ENCODE measurements around the gene MAST3. TPM values are rescaled to one million over a fixed set of nuclear protein-coding genes. Genes with fewer than 3 reads are reported as not detected.
"Not testable (repeated sequence)": the region's sequence is repeated elsewhere in the genome, so short reads cannot be mapped to it uniquely, and the experiment has no call there.

MAST3 gene
- total RNA-seq, 1 experiment from 2014 or later: 14.1 TPM

DNA sequence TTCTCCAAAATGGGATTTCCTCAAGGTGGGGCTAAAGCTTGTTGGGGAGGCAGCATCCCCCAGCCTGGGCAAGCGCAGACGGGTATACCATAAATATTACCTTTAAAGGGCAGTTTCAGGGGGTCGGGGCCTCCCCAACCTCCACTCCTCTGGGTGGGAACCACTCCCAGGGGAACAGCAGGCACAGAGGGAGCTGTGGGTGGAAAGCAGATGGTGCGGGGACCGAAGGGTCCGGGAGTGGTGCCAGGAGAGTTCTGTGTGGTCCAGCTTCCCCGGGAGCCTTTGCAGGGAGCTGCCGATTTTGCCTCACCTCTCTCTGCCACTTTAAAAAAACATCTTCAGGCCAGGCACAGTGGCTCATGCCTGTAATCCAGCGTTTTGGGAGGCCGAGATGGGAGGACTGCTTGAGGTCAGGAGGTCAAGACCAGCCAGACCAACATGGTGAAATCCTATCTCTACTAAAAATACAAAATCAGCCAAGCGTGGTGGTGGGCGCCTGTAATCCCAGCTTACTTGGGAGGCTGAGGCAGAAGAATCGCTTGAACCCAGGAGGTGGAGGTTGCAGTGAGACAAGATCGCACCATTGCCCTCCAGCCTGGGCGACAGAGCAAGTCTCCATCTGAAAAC lies 5.5 kb downstream of the MAST3 start:
- TF ChIP-seq CTCF (conservative IDR thresholded peaks at IDR 0.05) (no peak), EZH2 (IDR thresholded peaks at IDR 0.05; ENCODE audit: low read depth) (no peak)
- H3K4me2 ChIP-seq: no peak overlapping the region
- peaks cover 39% of the 10 kb centered on the region for H3F3A ChIP-seq (ENCODE audit: insufficient read depth, low read depth)
- H3K4me3 ChIP-seq: no peak overlapping the region
- H3K36me3 ChIP-seq (ENCODE audit: low read depth): no peaks in the 10 kb centered on the region
- no peaks in the 10 kb centered on the region for H3K9me2 ChIP-seq (ENCODE audit: insufficient read depth)
- no peak overlapping the region for H3K27ac ChIP-seq
- H3K9me3 ChIP-seq (ENCODE audit: insufficient read depth, low read depth): no peaks in the 10 kb centered on the region
- no peak overlapping the region for H2AFZ ChIP-seq
- H3K79me2 ChIP-seq (ENCODE audit: low read depth): no peaks in the 10 kb centered on the region
- peaks cover 8% of the 10 kb centered on the region for H3K4me1 ChIP-seq (replicated peaks; ENCODE audit: insufficient read depth)
- DNase-seq: peak in 1 of 2 experiments; percentile 30
- TSS peak; percentile 28 for BruUV-seq (replicated peaks)
- intact Hi-C loops (cut with micrococcal nuclease; ENCODE audit: unreplicated experiment): no loop called here
- POLR2A ChIA-PET (ENCODE audit: unreplicated experiment): no interaction called here
- CTCF ChIA-PET: interaction anchor here (0.6 kb wide), 1 partner anchor 35 kb away, joined by 3 read pairs; no protein-coding TSS in a partner anchor
- no peaks in the 10 kb centered on the region for H4K20me1 ChIP-seq (ENCODE audit: insufficient read depth)
- no peaks in the 10 kb centered on the region for H3K27me3 ChIP-seq (ENCODE audit: insufficient read depth, low read depth)

GRCh38 chr19:18104793-18105131 lies 7.2 kb downstream of the MAST3 start:
- H3K27ac ChIP-seq: peak overlapping the region; percentile 65
- no peaks in the 10 kb centered on the region for H3K36me3 ChIP-seq (ENCODE audit: low read depth)
- H3K27me3 ChIP-seq (ENCODE audit: insufficient read depth, low read depth): no peaks in the 10 kb centered on the region
- H4K20me1 ChIP-seq (ENCODE audit: insufficient read depth): no peaks in the 10 kb centered on the region
- no peaks in the 10 kb centered on the region for H3K79me2 ChIP-seq (ENCODE audit: low read depth)
- H3K9me3 ChIP-seq (ENCODE audit: insufficient read depth, low read depth): no peaks in the 10 kb centered on the region
- peak in 1 of 2 experiments; percentile 49 for DNase-seq
- no peaks in the 10 kb centered on the region for H3K9me2 ChIP-seq (ENCODE audit: insufficient read depth)
- H3F3A ChIP-seq (ENCODE audit: insufficient read depth, low read depth): peaks cover 50% of the 10 kb centered on the region
- POLR2A ChIA-PET (ENCODE audit: unreplicated experiment): no interaction called here
- peak overlapping the region; percentile 79 for H2AFZ ChIP-seq
- intact Hi-C loops (cut with micrococcal nuclease; ENCODE audit: unreplicated experiment): no loop called here
- CTCF ChIA-PET: interaction anchor here (1.0 kb wide), 1 partner anchor 100 kb away, joined by 3 read pairs; no protein-coding TSS in a partner anchor
- peaks cover 18% of the 10 kb centered on the region for H3K4me1 ChIP-seq (replicated peaks; ENCODE audit: insufficient read depth)
- no peak for TF ChIP-seq EZH2 (IDR thresholded peaks at IDR 0.05; ENCODE audit: low read depth)
- no peak for TF ChIP-seq CTCF (conservative IDR thresholded peaks at IDR 0.05)
- no TSS peak for BruUV-seq (replicated peaks)
- H3K4me3 ChIP-seq: peak overlapping the region; percentile 61
- peak overlapping the region; percentile 94 for H3K4me2 ChIP-seq

DNA sequence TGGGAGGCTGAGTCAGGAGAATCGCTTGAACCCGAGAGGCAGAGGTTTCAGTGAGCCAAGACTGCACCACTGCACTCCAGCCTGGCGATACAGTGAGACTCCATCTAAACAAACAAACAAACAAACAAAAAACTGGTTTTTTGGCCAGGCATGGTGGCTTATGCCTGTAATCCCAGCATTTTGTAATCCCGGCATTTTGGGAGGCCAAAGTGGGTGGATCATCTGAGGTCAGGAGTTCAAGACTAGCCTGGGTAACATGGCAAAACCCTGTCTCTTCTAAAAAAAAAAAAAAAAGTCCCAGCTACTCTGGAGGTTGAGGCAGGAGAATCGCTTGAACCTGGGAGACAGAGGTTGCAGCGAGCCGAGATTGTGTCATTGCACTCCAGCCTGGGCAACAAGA lies 7.7 kb downstream of the MAST3 start:
- POLR2A ChIA-PET (ENCODE audit: unreplicated experiment); BruUV-seq (replicated peaks); H3K27ac ChIP-seq; H3K27me3 ChIP-seq (ENCODE audit: insufficient read depth, low read depth); DNase-seq; H3K9me2 ChIP-seq (ENCODE audit: insufficient read depth); H4K20me1 ChIP-seq (ENCODE audit: insufficient read depth); H3K79me2 ChIP-seq (ENCODE audit: low read depth); H3K36me3 ChIP-seq (ENCODE audit: low read depth); H2AFZ ChIP-seq; H3K9me3 ChIP-seq (ENCODE audit: insufficient read depth, low read depth); H3K4me3 ChIP-seq; intact Hi-C loops (cut with micrococcal nuclease; ENCODE audit: unreplicated experiment): not testable (repeated sequence)
- H3K4me2 ChIP-seq: peak overlapping the region; percentile 94; the same call in 1 of the 2 replicates
- H3K4me1 ChIP-seq (replicated peaks; ENCODE audit: insufficient read depth): peaks cover 18% of the 10 kb centered on the region
- CTCF ChIA-PET: interaction anchor here (1.0 kb wide), 1 partner anchor 100 kb away, joined by 3 read pairs; no protein-coding TSS in a partner anchor
- H3F3A ChIP-seq (ENCODE audit: insufficient read depth, low read depth): peaks cover 45% of the 10 kb centered on the region

- H3K36me3 ChIP-seq (ENCODE audit: low read depth): no peaks in the 10 kb centered on the region
- no peak overlapping the region for H3K27ac ChIP-seq
- H3K4me3 ChIP-seq: no peak overlapping the region
- no TSS peak for BruUV-seq (replicated peaks)
- no peaks in the 10 kb centered on the region for H3K9me3 ChIP-seq (ENCODE audit: insufficient read depth, low read depth)
- H3K79me2 ChIP-seq (ENCODE audit: low read depth): no peaks in the 10 kb centered on the region
- ChIA-PET CTCF (interaction anchor here (0.6 kb wide), 1 partner anchor 281 kb away, joined by 3 read pairs; no protein-coding TSS in a partner anchor), POLR2A (ENCODE audit: unreplicated experiment) (no interaction called here)
- no peak for DNase-seq
- intact Hi-C loops (cut with micrococcal nuclease; ENCODE audit: unreplicated experiment): no loop called here
- peaks cover 18% of the 10 kb centered on the region for H3K4me1 ChIP-seq (replicated peaks; ENCODE audit: insufficient read depth)
- TF ChIP-seq EZH2 (IDR thresholded peaks at IDR 0.05; ENCODE audit: low read depth) (no peak), CTCF (conservative IDR thresholded peaks at IDR 0.05) (no peak)
- H2AFZ ChIP-seq: no peak overlapping the region
- peaks cover 56% of the 10 kb centered on the region for H3F3A ChIP-seq (ENCODE audit: insufficient read depth, low read depth)
- H3K9me2 ChIP-seq (ENCODE audit: insufficient read depth): no peaks in the 10 kb centered on the region
- no peaks in the 10 kb centered on the region for H3K27me3 ChIP-seq (ENCODE audit: insufficient read depth, low read depth)
- no peak overlapping the region for H3K4me2 ChIP-seq
- no peaks in the 10 kb centered on the region for H4K20me1 ChIP-seq (ENCODE audit: insufficient read depth)
Measured at GRCh38 chr19:18107235-18107634, 9.7 kb downstream of the MAST3 start.

All from PC-9 (cell line).